GM18499 (cell line): ENCODE measurements around the gene BCO2.
"Not testable (repeated sequence)": the region's sequence is repeated elsewhere in the genome, so short reads cannot be mapped to it uniquely, and the experiment has no call there.

Experiments used
- ATAC-seq: cut with Tn5 transposase; IDR thresholded peaks from one replicate; pipeline ENCODE4 v1.9.1; 2021; ENCODE audit warnings: moderate number of reproducible peaks; ENCODE audit not compliant: insufficient read depth, unreplicated experiment

Gene BCO2, protein sequence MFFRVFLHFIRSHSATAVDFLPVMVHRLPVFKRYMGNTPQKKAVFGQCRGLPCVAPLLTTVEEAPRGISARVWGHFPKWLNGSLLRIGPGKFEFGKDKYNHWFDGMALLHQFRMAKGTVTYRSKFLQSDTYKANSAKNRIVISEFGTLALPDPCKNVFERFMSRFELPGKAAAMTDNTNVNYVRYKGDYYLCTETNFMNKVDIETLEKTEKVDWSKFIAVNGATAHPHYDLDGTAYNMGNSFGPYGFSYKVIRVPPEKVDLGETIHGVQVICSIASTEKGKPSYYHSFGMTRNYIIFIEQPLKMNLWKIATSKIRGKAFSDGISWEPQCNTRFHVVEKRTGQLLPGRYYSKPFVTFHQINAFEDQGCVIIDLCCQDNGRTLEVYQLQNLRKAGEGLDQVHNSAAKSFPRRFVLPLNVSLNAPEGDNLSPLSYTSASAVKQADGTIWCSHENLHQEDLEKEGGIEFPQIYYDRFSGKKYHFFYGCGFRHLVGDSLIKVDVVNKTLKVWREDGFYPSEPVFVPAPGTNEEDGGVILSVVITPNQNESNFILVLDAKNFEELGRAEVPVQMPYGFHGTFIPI

DNA sequence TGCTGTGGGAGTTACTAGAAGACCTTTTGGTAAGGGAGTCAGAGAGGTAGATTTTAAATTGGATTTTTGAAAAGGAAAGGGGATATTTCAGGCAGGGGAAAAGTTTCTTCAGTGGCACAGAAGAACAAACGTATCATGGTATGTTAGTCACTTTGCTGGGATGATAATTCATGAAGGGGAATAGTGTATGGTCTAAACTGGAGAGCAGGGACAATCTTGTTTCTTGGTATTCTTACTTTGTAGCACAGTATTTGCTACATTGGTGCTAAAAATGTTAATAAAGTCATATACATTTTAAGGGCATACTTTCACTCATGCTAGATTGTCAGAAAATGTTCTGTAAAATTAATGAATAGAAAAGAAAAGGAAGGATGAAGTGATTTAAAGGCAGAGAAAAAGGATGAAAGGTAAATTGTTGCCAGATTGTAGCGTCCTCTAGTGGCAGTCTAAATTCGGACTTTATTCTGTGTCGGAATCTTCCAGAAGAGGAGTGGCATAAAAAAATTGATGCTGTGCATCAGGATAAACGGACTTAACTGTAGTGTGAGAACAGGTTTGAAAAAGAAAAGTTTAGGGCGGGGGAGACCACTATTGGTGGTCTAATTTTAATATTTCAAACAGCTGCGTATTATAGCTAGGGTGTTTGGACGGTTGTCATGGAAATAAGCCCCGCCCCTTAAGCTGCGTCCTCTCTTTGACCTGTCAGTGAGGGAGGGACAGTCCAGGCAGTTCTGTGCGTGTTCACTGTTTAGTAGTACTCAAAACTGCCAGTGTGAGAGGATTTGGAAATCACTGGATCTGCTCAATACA is at the start of gene BCO2:
Gene BCO2 (plus strand): TSS at position 724 of the 810 bp plus-strand sequence. CDS start 90 bp downstream, outside the sequence.
- no peak for ATAC-seq

DNA sequence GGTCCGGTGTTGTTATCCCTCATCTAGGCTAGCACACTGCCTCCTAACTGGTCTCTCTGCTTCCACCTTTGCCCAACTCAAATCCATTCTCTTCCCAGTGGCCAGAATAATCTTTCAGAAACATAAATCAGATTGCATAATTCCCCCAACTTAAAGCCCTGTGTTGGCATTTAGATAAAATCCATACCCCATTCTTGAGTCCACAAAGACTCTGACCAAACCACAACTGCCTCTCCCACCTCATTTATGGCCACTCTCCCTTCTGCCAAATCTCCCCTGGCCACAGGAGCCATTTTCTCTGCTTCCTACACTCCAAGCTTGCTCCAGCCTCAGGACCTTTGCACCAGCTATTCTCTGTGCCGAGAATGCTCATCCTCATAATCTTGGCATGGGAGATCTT is 48.3 kb upstream of the BCO2 start:
- ATAC-seq, result no peak

DNA sequence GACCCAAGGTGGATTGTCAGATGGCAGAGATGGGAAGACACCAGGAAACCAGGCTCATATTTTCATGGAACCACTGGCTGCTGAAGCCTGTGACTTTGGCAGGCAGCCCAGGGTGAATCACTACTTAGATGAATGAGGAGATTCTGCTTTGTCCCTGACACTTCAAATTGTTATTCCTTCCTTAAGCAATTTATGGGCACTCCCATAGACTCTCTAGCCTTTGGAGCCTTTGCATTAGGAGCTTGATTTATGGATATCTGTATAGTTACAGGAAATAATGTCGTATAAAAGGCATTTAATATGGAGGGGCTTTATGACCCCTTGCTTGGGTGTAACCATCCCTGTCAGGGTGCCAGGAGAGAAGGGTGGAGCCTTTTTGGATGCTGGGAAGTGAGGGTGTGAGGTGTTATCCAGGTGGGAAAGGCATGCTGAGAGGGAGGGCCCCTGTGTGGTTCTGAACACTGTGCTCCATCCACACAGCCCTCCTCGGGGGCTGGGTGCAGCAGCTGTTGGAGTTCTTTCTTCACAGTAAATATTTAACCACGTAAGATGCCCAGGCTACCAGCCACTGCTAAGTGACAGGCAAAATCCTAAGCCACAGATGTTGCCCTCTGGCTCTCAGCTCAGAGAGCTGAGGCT is 46.7 kb upstream of the BCO2 start:
- no peak for ATAC-seq

DNA sequence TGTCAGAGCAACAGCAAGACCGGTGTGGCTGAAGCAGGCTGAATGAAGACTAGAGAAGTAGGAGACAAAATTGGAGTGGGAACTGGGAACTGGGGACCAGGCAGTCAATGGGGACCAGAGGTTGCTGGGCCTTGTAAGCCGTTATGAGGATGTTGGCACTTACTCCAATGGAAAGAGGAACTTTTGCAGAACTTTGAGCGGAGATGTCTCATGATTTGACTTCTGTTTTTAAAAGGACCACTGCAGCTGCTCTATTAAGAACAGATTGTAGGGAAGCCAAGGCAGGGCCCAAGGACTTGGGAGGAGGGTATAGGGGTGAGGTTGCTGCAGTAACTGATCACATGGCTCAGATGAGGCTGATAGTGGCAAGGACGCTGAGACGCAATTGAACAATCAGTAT is 45.7 kb upstream of the BCO2 start:
- ATAC-seq, result no peak

DNA sequence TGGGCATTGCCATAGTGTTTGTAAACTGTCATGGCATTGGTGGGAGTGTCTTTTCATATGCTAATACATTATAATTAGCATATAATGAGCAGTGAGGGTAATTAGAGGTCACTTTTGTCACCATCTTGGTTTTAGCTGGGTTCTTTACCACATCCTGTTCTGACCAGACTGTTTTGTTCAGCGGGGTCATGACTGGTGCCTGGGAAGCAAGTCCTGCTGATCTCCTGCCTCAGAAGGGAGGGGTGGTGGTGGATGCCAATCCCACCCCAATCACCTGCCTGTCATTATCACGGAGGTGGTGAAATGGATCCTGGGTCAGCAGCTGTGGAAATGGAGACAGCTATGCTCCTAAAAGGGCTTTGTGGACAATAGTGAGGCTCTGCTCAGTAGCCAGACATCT is 42.6 kb upstream of the BCO2 start:
- ATAC-seq, result no peak

DNA sequence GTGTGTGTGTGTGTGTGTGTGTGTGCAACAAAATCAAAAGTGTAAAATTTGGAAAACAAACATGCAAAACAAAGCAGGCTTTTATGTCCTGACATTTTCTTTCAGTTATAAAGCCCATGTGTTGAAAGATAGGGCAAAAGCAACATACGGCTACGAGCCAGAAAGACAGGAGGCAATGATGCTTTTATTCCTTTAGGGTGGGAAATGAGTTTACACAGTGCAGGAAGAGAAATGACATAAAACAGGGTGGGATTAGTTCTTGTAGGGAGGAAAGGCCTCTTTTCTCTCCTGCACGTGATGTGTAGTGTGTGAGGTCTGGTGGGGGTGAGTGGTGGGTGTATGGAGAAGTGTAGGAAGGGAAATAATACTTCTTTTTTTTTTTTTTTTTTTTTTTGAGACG is 40.8 kb upstream of the BCO2 start:
- ATAC-seq, result no peak

DNA sequence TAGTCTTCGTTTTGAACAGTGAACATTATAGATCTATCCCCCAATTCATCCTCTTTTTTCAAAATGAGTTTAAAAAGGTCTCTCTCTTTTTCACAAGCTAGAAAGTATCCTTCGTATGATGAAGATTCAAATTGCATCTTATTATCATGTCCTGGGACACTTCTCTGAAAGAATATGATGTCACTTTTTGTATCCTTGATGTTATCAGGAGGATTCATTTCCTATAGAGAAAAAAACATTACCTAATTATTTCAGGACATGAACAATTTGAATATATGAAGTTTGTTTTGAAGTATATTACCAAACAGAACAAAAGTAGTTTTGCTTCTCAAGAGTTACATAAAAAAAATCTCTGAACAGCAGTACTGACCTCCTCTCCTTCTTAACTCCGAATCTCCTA is 31.7 kb upstream of the BCO2 start:
- no peak for ATAC-seq

DNA sequence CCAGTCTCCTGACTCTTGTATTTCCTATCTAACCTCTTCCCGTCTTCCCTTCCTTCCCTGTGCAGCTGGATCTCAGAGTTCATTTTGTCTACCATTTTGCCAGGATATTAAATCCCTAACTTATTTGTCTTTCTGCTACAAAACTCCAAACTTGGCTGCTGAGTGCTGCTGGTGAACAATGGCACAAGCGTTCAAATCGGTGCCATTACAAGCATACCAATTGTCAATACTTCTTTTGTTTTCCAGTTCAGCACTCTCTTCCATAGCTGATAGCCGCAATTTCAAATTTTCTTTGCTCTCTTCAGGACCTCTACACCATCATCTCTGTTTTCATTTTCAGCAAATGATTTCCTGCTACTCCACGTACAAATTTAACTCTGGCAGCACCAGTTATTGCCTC is 24.8 kb upstream of the BCO2 start:
- no peak for ATAC-seq

DNA sequence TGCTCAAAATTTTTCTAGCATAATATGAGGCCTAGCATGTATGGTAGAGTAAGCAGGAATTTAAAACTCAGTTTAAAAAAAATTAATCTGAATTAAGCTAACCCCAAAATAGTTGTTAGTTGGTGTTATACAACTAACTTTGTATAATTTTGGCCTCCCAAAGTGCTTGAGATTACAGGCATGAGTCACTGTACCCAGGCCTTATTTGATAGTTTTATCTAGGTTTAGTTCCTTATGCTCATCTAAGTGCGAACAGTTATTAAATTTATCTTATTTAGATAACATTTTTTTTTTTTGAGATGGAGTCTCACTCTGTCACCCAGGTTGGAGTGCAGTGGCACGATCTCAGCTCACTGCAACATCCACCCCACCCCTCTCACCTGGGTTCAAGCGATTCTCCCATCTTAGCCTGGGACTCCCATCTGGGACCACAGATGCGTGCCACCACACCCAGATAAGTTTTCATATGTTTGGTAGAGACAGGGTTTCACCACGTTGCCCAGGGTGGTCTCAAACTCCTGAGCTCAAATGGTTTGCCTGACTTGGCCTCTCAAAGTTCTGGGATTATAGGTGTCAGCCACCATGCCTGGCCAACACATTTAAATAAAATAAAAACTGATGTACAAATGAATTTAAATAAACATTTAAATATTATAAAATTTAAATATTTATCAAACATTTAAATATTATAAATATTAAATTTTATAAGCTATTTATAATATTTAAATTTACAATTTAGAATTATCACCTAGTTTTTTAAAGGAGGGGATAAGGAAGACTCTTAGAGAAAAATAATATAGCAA is 19.0 kb upstream of the BCO2 start:
- no peak for ATAC-seq

DNA sequence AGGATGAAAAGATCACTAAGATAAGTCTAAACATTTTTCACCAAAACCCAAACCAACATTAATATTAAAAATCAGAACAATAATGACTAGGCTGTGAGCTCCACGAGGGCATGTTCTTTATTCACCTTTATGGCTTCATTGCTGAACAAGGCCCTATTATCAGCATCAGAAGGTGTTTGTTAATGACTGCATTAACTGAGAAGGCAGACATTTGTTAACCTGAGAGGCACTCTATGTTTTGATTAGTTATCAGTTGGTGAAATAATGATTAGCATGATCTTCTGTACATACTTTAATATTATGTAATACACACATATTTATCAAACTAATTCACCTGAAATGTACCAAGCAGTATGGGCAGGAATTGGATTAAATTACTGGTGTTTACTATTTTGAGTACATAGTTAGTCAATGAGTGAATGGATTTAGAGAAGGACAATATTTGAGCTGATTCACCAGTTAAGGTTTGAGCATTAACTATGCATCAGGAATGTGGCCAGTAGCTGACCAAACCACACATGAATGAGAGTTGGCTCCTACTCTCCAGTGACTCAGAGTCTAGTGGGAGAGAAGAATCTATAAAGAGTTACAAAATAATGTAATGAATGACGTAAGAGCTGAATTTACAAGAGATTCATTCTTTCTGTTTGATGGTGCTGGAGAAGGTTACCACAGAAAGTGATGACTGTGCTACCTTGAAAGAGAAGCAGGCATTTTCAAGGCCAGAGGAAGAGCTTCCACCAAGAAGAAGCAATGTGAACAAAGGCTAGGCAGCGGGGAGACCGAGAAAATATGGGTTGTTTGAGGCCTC is 18.2 kb upstream of the BCO2 start:
- no peak for ATAC-seq

DNA sequence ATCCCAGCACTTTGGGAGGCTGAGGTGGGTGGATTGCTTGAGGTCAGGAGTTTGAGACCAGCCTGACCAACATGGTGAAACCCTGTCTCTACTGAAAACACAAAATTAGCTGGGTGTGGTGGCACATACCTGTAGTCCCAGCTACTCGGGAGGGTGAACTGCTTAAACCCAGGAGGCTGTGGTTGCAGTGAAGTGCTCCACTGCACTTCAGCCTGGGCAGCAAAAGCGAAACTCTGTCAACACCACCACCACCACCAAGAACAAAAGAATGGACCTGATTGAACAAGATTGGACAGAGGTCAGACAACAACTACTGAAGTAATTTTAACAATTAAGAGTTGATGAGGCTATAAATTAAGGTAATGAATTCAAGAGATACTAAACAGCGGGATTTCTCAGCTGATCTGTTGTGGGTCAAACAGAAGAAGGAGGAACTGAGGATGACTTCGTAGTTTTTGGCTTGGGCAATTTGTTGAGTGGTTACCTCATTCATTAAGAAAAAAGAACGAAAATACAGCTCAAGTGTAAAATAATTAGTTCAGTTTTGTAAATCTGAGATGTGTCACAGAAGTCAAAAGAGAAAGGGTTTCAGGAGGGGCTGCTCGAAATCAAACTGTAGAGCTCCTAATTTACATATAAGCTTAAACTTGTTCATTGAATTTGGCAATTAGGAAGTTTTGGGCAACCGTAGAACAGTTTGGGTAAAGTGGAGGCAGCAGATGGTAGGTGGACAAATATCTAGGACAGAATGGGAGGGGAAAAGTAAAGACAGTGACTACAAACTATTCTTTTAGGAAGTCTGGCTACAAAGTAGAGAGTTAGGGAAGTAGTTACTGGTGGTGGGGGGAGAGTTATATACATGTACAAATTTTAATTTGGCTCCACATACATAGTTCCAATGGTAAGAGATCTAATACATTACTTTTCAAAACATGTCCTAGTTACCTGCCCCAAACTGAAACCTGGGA is 15.9 kb upstream of the BCO2 start:
- no peak for ATAC-seq

DNA sequence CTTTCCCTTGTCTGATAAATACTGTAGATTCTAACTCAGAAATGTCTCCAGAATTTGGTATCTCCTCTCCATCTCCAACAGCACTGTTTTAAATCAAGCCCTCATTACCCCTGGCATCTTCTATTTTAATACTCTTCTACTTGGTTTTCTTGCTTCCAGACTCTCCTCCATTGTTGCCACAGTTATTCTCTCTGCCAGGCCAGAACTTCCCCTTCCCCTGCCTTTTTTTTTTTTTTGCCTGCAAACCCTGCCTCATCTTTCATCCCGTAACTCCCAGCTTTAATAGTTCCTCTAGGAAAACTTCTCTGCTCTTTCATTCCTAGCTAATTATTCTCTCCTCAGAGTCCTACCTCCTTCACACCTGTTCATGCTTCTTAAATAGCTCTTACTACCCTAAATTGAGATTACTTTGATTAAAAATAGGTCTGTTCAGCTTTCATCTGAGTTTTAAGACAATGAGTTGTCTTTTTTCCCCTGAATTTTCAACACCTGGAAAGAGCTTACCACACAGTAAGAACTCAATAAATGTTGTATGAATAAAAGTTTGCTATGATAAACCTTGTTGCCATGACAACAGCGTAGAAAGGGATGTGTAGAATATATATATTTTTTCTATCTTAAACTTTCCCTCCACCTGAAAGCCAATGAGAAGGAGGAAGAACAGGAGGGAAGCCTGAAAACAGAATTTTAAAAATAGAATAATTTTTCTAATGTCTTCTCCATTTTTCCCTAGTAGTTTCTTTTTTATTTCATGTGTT is 15.0 kb upstream of the BCO2 start:
- no peak for ATAC-seq

DNA sequence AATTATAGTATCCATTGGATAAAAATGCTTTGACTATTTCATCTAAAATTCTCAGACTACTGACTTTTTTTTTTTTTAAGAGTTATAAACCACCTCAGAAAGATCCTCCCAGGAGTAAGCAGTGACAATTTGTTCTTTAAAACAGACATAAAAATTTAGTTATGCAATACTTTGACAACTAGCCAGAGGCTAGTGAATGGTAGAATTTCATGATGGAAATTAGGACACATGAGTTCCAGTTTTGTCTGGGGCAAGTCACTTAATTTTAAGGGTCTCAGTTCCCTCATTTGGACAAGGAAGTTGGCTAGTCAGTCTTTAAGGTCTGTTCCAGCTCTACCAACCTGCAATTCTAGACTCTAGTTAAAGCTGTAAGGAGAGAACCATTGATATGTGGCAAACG is 14.3 kb upstream of the BCO2 start:
- no peak for ATAC-seq

DNA sequence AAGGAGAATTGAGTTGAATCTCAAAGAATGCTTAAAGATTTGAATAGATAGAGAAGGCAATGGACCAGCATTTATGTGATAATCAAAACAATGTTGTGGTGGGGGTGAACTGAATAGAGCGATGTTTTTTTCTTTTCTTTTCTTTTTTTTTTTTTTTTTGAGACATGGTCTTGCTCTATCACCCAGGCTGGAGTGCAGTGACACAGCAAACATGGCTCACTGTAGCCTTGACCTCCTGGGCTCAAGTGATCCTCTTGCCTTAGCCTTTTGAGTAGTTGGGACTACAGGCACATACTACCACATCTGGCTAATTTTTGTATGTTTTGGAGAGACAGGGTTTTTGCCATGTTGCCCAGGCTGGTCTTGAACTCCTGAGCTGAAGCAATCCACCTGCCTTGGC is 13.1 kb upstream of the BCO2 start:
- not testable (repeated sequence) for ATAC-seq

DNA sequence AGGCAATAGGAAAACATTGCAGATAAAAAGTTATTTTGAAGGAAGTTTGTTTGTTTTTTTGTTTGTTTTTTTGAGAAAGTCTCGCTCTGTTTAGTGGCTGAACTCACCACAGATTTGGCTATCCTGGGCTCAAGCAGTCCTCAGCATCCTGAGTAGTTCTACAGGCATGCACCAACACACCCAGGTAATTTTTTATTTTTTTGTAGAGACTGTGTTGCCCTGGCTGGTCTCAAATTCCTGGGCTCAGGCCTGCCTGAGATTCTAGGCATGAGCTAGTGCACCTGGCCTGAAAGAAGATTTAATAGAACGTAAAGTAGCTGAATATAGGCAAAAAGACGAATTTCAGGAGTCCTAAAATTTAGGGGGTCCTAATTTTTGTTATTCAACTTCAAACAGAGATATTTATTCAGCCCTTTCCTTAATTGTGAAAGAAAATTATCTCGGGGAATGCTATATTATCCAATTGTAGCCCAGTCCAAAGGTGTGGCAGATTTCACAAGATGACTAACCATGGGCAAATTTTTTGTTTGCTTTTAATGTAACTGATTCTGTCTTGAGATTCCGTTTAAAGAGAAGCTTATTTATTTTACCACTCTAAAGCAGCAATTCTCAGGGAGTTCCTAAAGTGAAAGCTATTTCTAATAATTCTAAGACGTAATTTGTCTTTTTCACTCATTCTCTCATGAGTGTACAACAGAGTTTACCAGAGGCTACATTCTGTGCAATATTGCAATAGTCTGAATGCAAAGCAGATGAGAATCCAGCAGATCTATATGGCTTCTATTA is 12.4 kb upstream of the BCO2 start:
- ATAC-seq, result no peak

DNA sequence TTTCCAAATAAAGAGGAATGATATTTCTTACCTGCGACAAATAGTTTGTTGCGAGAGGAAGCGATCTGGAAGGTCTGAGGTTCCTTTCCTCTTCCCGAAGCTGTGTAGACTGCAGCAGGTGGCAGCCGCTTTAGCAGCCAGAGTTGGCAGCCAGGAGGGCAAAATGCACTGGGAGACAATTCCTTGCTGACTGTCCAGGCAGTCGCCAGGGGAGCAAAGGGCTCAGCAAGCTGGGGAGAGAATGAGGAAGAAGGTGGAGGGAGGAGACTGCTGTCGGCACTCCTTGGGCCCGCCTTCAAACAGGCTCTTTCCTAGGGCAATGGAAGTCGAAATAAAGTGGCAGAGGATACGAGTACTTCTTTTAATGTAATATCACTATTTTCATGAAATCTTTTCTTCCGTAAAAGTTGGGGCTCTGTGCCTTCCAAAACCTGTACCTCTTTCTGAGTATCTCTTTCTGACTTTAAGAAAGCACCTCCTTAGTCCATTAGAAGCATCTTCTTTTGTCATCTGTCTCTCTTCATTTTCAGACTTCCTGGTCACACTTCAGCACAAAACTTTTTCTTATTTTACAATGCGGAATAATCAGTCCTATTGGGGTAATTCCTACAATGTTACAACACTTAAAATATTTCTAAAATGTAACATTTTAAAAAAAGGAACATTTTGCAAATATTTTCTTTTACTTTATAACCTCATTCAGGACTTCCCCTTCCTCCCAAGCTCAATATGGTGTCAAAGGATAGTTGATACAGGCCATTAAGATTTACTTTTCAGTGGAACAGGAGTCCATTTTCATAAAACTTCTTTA is 11.2 kb upstream of the BCO2 start, which contains the start of gene IL18:
Gene IL18 (minus strand): TSS at position 220 of the 811 bp plus-strand sequence. CDS start 9,041 bp downstream, outside the sequence.
- no peak for ATAC-seq
